Colonic mucosa (tissue), 4 donors: Measurements from ENCODE around the gene ELANE. TPM values are rescaled to one million over a fixed set of nuclear protein-coding genes. Genes with fewer than 3 reads are reported as not detected.
A peak's percentile ranks its signal among the peaks of the same experiment; 100 is the strongest.

Source experiments
- DNase-seq: peaks from one replicate; pipeline ENCODE4 v3.0.0-alpha.2; 2020
- H3K27ac ChIP-seq: fragments of 200-600 bp; one replicate; pipeline ENCODE4 v1.8.0; 2021
- H3K27me3 ChIP-seq: fragments of 200-600 bp; one replicate; pipeline ENCODE4 v1.8.0; 2021
- H3K36me3 ChIP-seq: fragments of 200-600 bp; one replicate; pipeline ENCODE4 v1.8.0; 2021
- H3K4me1 ChIP-seq: fragments of 200-600 bp; one replicate; pipeline ENCODE4 v1.8.0; 2021; ENCODE audit warnings: mild to moderate bottlenecking
- H3K4me3 ChIP-seq: fragments of 200-600 bp; one replicate; pipeline ENCODE4 v1.8.0; 2021
- H3K9ac ChIP-seq, 2 donors: one replicate each; pipeline ENCODE4 v1.7.0; 2013; ENCODE audit warnings: control low read depth in 2 of 2, low read depth in 2 of 2, low read length in 2 of 2
- H3K9me3 ChIP-seq: fragments of 200-600 bp; one replicate; pipeline ENCODE4 v1.8.0; 2021
- intact Hi-C: fragments of 100-400 bp; cut with DNase I; formaldehyde crosslinking; loops from one replicate; pipeline ENCODE4 v1.14.1; 2022
- microRNA-seq: library from miRNA; unstranded; fragments of <30 nt; microRNA quantifications from one replicate; pipeline ENCODE4, GENCODE V29; 2019
- total RNA-seq, 2 donors: library from RNA; stranded (reverse); fragmentation: NEBNext Ultra II Directional in 1 of 2; extraction: Animal tissue kit (Norgen Biotek cat#: 25700) in 1 of 2; gene quantifications; one replicate each; pipeline ENCODE4 v1.2.1, GENCODE V29; 2021
- TF ChIP-seq, protein P1 (sequence below): fragments of 200-600 bp; IDR thresholded peaks from one replicate; pipeline ENCODE4 v1.8.0; 2022; ENCODE audit warnings: antibody characterized with exemption, mild to moderate bottlenecking
- donor health status: healthy.
- donor health status: DM: no; HTN: no; CAD: no.
- donor health status: DM: no; HTN: no; CAD: no.

Gene ELANE
- total RNA-seq, 2 donors from 2014 or later, result not detected

DNA sequence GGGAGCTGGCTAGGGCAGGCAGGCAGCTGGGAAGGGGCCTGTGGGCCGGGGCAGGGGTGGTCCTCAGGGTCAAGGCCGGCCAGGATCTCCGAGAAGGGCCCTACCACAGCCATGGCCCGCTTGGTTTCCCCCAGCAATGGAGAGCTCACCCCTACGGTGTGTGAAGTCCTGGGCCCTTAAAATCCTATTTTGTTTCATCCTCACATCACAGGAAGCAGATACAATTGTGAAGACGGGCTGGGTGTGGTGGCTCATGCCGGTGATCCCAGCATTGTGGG, 49.9 kb downstream of the ELANE start:
- TF ChIP-seq, protein P1, sequence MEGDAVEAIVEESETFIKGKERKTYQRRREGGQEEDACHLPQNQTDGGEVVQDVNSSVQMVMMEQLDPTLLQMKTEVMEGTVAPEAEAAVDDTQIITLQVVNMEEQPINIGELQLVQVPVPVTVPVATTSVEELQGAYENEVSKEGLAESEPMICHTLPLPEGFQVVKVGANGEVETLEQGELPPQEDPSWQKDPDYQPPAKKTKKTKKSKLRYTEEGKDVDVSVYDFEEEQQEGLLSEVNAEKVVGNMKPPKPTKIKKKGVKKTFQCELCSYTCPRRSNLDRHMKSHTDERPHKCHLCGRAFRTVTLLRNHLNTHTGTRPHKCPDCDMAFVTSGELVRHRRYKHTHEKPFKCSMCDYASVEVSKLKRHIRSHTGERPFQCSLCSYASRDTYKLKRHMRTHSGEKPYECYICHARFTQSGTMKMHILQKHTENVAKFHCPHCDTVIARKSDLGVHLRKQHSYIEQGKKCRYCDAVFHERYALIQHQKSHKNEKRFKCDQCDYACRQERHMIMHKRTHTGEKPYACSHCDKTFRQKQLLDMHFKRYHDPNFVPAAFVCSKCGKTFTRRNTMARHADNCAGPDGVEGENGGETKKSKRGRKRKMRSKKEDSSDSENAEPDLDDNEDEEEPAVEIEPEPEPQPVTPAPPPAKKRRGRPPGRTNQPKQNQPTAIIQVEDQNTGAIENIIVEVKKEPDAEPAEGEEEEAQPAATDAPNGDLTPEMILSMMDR, result no peak
- no peak overlapping the region for H3K4me3 ChIP-seq

DNA sequence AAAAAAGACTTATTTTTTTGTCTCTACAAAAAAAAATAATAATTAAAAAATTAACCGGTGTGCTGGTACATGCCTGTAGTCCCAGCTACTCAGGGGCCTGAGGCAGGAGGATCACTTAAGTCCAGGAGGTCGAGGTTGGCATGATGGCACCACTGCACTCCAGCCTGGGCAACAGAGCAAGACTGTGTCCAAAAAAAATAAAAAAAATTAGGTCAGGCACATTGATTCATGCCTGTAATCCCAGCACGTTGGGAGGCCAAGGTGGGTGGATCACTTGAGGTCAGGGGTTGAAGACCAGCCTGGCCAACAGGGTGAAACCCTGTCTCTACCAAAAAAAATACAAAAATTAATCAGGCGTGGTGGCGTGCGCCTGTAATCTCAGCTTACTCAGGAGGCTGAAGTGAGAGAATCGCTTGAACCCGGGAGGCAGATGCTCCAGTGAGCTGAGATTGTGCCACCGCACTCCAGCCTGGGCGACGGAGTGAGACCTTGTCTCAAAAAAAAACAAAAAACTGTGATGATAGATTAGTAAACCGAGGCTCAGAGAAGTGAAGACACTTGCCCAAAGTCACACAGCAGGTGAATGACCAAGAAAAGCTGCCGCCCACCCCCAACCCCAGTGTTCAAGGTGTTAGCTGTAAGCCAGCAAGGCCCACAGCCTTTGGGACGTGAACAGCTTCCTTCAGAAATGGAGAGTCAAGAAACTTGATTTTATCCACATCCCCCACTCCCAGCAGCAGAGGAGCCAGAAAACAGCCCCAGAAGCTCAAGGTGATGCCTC, 50.5 kb downstream of the ELANE start:
- no peaks in the 10 kb centered on the region for H3K9me3 ChIP-seq
- no peak overlapping the region for H3K4me3 ChIP-seq
- no peak for DNase-seq
- no peak overlapping the region for H3K9ac ChIP-seq
- TF ChIP-seq, protein P1, result no peak
- H3K27ac ChIP-seq, result no peak overlapping the region
- H3K36me3 ChIP-seq, result no peaks in the 10 kb centered on the region
- no peaks in the 10 kb centered on the region for H3K27me3 ChIP-seq
- intact Hi-C loops, result no loop called here
- H3K4me1 ChIP-seq, result no peaks in the 10 kb centered on the region

More for the DNA sequence above, 49.9 kb downstream of the ELANE start:
- intact Hi-C loops, result no loop called here
- H3K4me1 ChIP-seq, result no peaks in the 10 kb centered on the region
- DNase-seq, result no peak
- H3K9ac ChIP-seq, result no peak overlapping the region
- no peaks in the 10 kb centered on the region for H3K27me3 ChIP-seq
- H3K27ac ChIP-seq, result no peak overlapping the region
- no peaks in the 10 kb centered on the region for H3K36me3 ChIP-seq
- H3K9me3 ChIP-seq, result no peaks in the 10 kb centered on the region

DNA sequence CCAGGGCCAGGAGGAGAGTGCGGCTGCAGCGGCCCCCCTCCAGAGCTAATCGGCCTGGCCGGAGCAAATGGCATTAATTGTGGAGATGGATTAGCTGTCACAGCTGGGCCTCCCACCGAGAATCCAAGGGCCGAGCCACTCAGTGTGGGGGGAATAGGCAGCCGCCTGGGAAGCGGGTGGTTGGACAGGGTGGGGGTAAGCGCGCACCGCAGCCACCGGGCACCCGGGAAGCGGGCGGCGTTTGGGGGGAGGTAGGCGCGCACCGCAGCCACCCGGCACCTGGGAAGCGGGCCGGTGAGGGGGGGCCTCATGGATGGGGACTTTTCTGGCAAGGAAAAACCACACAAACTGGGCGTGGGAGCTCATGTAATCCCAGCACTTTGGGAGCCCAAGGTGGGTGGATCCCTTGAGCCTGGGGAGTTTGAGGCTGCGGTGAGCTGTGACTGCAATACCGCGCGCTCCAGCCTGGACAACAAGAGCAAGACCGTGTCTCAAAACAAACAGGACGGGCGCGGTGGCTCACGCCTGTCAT, 51.2 kb downstream of the ELANE start:
- TF ChIP-seq, protein P1, result no peak
- H3K4me1 ChIP-seq, result no peaks in the 10 kb centered on the region
- no peaks in the 10 kb centered on the region for H3K9me3 ChIP-seq
- no peak overlapping the region for H3K9ac ChIP-seq
- H3K4me3 ChIP-seq, result no peak overlapping the region
- no peak overlapping the region for H3K27ac ChIP-seq
- no peak for DNase-seq
- H3K36me3 ChIP-seq, result no peaks in the 10 kb centered on the region
- no peaks in the 10 kb centered on the region for H3K27me3 ChIP-seq
- intact Hi-C loops, result no loop called here

DNA sequence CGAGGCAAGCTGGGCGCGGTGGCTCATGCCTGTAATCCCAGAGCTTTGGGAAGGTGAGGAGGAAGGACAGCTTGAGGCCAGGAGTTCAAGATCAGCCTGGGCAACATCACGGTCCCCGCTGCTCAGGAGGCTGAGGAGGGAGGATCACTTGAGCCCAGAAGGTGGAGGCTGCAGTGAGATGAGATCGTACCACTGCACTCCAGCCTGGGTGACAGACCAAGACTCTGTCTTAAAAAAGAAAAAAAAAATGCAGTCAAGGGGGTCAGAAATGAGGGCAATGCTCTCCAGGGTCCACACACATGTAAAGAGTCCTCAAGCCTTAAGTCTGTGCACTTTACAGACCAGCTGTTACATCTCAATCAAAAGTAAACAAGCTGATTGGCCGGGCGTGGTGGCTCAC, 52.4 kb downstream of the ELANE start:
- intact Hi-C loops, result no loop called here
- Histone ChIP-seq H3K9me3 (no peaks in the 10 kb centered on the region), H3K27me3 (no peaks in the 10 kb centered on the region), H3K9ac (no peak overlapping the region), H3K36me3 (no peaks in the 10 kb centered on the region), H3K4me1 (peaks cover 3% of the 10 kb centered on the region), H3K4me3 (no peak overlapping the region), H3K27ac (no peak overlapping the region)
- TF ChIP-seq, protein P1, result no peak
- DNase-seq, result no peak

Small RNA genes lying within 50 kb of the gene (microRNA-seq; reads per million reads assigned to microRNA genes)
- gene MIR3187 (10.5 reads per million, percentile 15 among the genes with 10 or more reads in this experiment), gene MIR4745 (1.7 reads per million)

Other genes starting within 250 kb of the ELANE start
- 10 to 100 TPM; 50.2 to 77.3 TPM for gene POLRMT, start 218.8 kb upstream of the ELANE start, total RNA-seq
- not detected for gene FGF22, start 212.4 kb upstream of the ELANE start, total RNA-seq
- 10 to 100 TPM; 54.6 to 74.7 TPM for gene RNF126, start 189.1 kb upstream of the ELANE start, total RNA-seq
- gene FSTL3, start 175.9 kb upstream of the ELANE start, total RNA-seq, result 10 to 100 TPM in 1 of 2 donors, 1 to 10 TPM in 1; 4.5 to 10.1 TPM
- not detected for gene PRSS57, start 156.9 kb upstream of the ELANE start, total RNA-seq
- 10 to 100 TPM in 1 of 2 donors, 1 to 10 TPM in 1; 3.9 to 13.5 TPM for gene PALM, start 143.4 kb upstream of the ELANE start, total RNA-seq
- 100 to 1,000 TPM; 285 to 320 TPM for gene MISP, start 101.2 kb upstream of the ELANE start, total RNA-seq
- 100 to 1,000 TPM; 284 to 457 TPM for gene PTBP1, start 54.9 kb upstream of the ELANE start, total RNA-seq
- gene PLPPR3, start 30.3 kb upstream of the ELANE start, total RNA-seq, result under 1 TPM in 1 of 2 donors, not detected in 1; 0.22 TPM
- gene AZU1, start 24.5 kb upstream of the ELANE start, total RNA-seq, result under 1 TPM in 1 of 2 donors, not detected in 1; 0.27 TPM
- gene PRTN3, start 11.3 kb upstream of the ELANE start, total RNA-seq, result not detected
- 10 to 100 TPM; 42.2 to 55.3 TPM for gene CFD, start 7.4 kb downstream of the ELANE start, total RNA-seq
- 10 to 100 TPM; 73.3 to 83.2 TPM for gene MED16, start 40.9 kb downstream of the ELANE start, total RNA-seq
- gene RNU6-9, start 41.2 kb downstream of the ELANE start, total RNA-seq, result not detected
- gene R3HDM4, start 60.9 kb downstream of the ELANE start, total RNA-seq, result 10 to 100 TPM; 54.5 to 55.6 TPM
- gene KISS1R, start 65.0 kb downstream of the ELANE start, total RNA-seq, result under 1 TPM in 1 of 2 donors, not detected in 1; 0.21 TPM
- gene ARID3A, start 73.7 kb downstream of the ELANE start, total RNA-seq, result 10 to 100 TPM in 1 of 2 donors, 1 to 10 TPM in 1; 8.7 to 13.0 TPM
- gene WDR18, start 132.0 kb downstream of the ELANE start, total RNA-seq, result 10 to 100 TPM; 26.5 to 81.5 TPM
- gene GRIN3B, start 148.1 kb downstream of the ELANE start, total RNA-seq, result not detected
- gene TMEM259, start 168.8 kb downstream of the ELANE start, total RNA-seq, result 100 to 1,000 TPM; 170 to 235 TPM
- not detected for gene RNU6-2, start 169.2 kb downstream of the ELANE start, total RNA-seq
- gene CNN2, start 174.3 kb downstream of the ELANE start, total RNA-seq, result 100 to 1,000 TPM; 108 to 132 TPM
- 10 to 100 TPM; 23.9 to 31.6 TPM for gene ABCA7, start 187.8 kb downstream of the ELANE start, total RNA-seq
- gene ARHGAP45, start 214.9 kb downstream of the ELANE start, total RNA-seq, result 10 to 100 TPM; 27.4 to 37.9 TPM
- 100 to 1,000 TPM; 135 to 245 TPM for gene POLR2E, start 243.1 kb downstream of the ELANE start, total RNA-seq